ENCODE data around the gene PPP1R16B. TPM values are rescaled to one million over a fixed set of nuclear protein-coding genes. Genes with fewer than 3 reads are reported as not detected.

The PPP1R16B gene
- total and polyA plus RNA-seq, 4 experiments from 2014 or later, result 17.3 to 55.1 (median 45.5) TPM

DNA sequence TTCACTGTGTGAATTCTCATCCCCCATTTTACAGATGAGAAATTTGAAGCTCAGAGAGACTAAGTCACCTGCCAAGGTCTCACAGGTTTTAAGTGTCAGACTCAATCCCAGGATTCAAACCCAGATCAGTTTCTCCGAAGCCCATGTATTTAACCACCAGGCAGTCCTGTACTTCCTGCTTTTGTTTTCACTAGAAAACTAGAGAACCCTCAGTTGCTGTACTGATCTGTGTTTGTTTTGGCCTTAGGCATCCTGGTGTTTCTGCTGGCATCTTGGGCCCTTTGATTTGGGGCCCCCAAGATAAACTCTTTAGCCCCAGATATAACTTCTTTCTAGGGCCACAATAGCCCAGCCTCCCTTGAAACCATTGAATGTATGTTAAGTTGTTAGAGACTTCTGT, 36.5 kb downstream of the PPP1R16B start:
- Mint-ChIP-seq H3K36me3 (peaks cover 26 to 50% of the 10 kb centered on the region in 2 donors), H3K27me3 (no peaks in the 10 kb centered on the region), H3K4me1 (peaks cover 63 to 83% (median 73%) of the 10 kb centered on the region in 4 donors), H3K27ac (peak overlapping the region; percentile 96 to 100 (median 99)), H3K4me3 (peak overlapping the region; percentile 23 to 87 (median 74)), H3K9me3 (peaks cover 0 to 4% (median 0%) of the 10 kb centered on the region in 8 donors)
- H3K27ac ChIP-seq (ENCODE audit: low read depth, low read length), result peak overlapping the region; percentile 83
- POLR2A ChIA-PET (ENCODE audit: partially characterized antibody), result interaction anchor here (0.7 to 11.7 kb wide), 8 partner anchors 8 to 120 kb away, joined by 3 to 196 read pairs (median 11); partner anchors contain the start of genes DHX35 and PPP1R16B
- CTCF ChIA-PET (ENCODE audit: partially characterized antibody), result interaction anchor here (0.9 to 4.1 kb wide), 7 partner anchors 14 to 77 kb away, joined by 3 to 36 read pairs (median 6); partner anchors contain the start of gene PPP1R16B
- peaks cover under 1% of the 10 kb centered on the region for H3K36me3 ChIP-seq (ENCODE audit: insufficient read depth, low read length)
- no peaks in the 10 kb centered on the region for H3K27me3 ChIP-seq (ENCODE audit: insufficient read depth, low read length)
- H3K4me1 ChIP-seq (ENCODE audit: insufficient read depth, low read length), result peaks cover 90% of the 10 kb centered on the region
- DNase-seq, result no peak
- no peak overlapping the region for H3K4me3 ChIP-seq (ENCODE audit: low read length in 2 of 2)
- H3K9me3 ChIP-seq (ENCODE audit: control insufficient read depth in 1 of 2, low read length in 2 of 2), result no peaks in the 10 kb centered on the region
- intact Hi-C loops (cut with micrococcal nuclease), result loop anchor here (1.0 to 2.0 kb wide), 3 partner anchors 33 to 51 kb away; no protein-coding TSS in a partner anchor

DNA sequence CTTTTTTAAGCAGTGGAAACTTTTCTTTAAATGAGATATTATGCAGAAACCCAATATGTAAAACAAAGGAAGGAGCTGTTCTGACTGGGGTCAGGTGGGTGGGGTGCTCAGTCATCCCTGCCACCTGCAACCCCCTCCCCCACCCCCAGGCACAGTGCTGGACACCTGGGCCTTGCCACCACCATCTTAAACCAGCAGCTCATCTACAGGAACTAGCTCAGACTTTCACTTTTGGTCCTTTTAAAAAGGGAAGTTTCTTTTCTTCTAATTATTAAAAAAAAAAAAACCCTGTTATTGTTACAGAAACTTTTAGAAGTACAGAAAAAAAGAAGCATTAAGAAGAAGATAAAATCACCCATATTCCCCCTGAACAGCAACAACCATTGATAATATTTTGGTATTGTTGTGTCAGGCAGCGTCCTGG, 37.1 kb downstream of the PPP1R16B start:
- Mint-ChIP-seq H3K27ac (peak overlapping the region; percentile 96 to 100 (median 99)), H3K36me3 (peaks cover 25 to 50% of the 10 kb centered on the region in 2 donors), H3K27me3 (no peaks in the 10 kb centered on the region), H3K4me3 (peak overlapping the region; percentile 60 to 87 (median 74)), H3K4me1 (peaks cover 67 to 88% (median 77%) of the 10 kb centered on the region in 4 donors), H3K9me3 (peaks cover 0 to 4% (median 0%) of the 10 kb centered on the region in 8 donors)
- Histone ChIP-seq H3K27me3 (ENCODE audit: insufficient read depth, low read length) (no peaks in the 10 kb centered on the region), H3K27ac (ENCODE audit: low read depth, low read length) (peak overlapping the region; percentile 83), H3K36me3 (ENCODE audit: insufficient read depth, low read length) (no peaks in the 10 kb centered on the region), H3K4me3 (ENCODE audit: low read length in 2 of 2) (no peak overlapping the region), H3K4me1 (ENCODE audit: insufficient read depth, low read length) (peaks cover 96% of the 10 kb centered on the region), H3K9me3 (ENCODE audit: control insufficient read depth in 1 of 2, low read length in 2 of 2) (no peaks in the 10 kb centered on the region)
- ChIA-PET CTCF (ENCODE audit: partially characterized antibody) (interaction anchor here (0.8 to 4.1 kb wide), 8 partner anchors 14 to 77 kb away, joined by 3 to 36 read pairs (median 5); partner anchors contain the start of gene PPP1R16B), POLR2A (ENCODE audit: partially characterized antibody) (interaction anchor here (0.7 to 11.7 kb wide), 10 partner anchors 9 to 120 kb away, joined by 3 to 196 read pairs (median 8); partner anchors contain the start of genes DHX35 and PPP1R16B)
- DNase-seq, result peak; percentile 50 to 67 (median 56)
- intact Hi-C loops (cut with micrococcal nuclease), result loop anchor here (1.0 to 2.0 kb wide), 3 partner anchors 33 to 51 kb away; no protein-coding TSS in a partner anchor

DNA sequence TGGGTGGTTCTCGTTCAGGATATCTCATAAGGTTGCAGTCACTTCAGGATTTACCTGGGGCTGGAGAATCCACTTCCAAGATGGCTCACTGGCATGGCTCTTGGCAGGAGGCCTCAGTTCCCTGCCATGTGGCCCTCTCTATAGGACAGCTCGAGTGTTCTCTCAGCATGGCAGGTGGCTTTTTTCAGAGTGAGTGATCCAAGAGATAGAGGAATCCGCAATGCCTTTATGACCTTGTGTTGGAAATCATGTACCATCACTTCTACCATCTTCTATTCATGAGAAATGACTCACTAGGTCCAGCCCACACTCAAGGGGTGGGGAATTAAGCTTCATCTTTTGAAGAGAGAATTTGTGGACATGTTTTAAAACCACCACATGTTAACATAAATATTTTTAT, 37.8 kb downstream of the PPP1R16B start:
- Histone ChIP-seq H3K36me3 (ENCODE audit: insufficient read depth, low read length) (no peaks in the 10 kb centered on the region), H3K4me1 (ENCODE audit: insufficient read depth, low read length) (peaks cover 97% of the 10 kb centered on the region), H3K9me3 (ENCODE audit: control insufficient read depth in 1 of 2, low read length in 2 of 2) (no peaks in the 10 kb centered on the region), H3K27ac (ENCODE audit: low read depth, low read length) (peak overlapping the region; percentile 83), H3K27me3 (ENCODE audit: insufficient read depth, low read length) (no peaks in the 10 kb centered on the region), H3K4me3 (ENCODE audit: low read length in 2 of 2) (peak overlapping the region in 1 of 2 donors; percentile 18)
- ChIA-PET CTCF (ENCODE audit: partially characterized antibody) (interaction anchor here (0.8 to 4.1 kb wide), 9 partner anchors 13 to 92 kb away, joined by 3 to 36 read pairs (median 4); partner anchors contain the start of gene PPP1R16B), POLR2A (ENCODE audit: partially characterized antibody) (interaction anchor here (1.0 to 11.7 kb wide), 8 partner anchors 10 to 50 kb away, joined by 3 to 196 read pairs (median 11); partner anchors contain the start of gene PPP1R16B)
- H3K36me3 Mint-ChIP-seq, result peaks cover 23 to 46% of the 10 kb centered on the region in 2 donors
- H3K4me1 Mint-ChIP-seq, result peaks cover 66 to 93% (median 79%) of the 10 kb centered on the region in 4 donors
- intact Hi-C loops (cut with micrococcal nuclease), result loop anchor here (2.0 kb wide), 1 partner anchor 37 kb away; no protein-coding TSS in a partner anchor
- DNase-seq, result peak in 1 of 5 donors; percentile 61
- peak overlapping the region; percentile 96 to 100 (median 99) for H3K27ac Mint-ChIP-seq
- peaks cover 0 to 4% (median 0%) of the 10 kb centered on the region in 8 donors for H3K9me3 Mint-ChIP-seq
- peak overlapping the region; percentile 60 to 87 (median 74) for H3K4me3 Mint-ChIP-seq
- H3K27me3 Mint-ChIP-seq, result no peaks in the 10 kb centered on the region

DNA sequence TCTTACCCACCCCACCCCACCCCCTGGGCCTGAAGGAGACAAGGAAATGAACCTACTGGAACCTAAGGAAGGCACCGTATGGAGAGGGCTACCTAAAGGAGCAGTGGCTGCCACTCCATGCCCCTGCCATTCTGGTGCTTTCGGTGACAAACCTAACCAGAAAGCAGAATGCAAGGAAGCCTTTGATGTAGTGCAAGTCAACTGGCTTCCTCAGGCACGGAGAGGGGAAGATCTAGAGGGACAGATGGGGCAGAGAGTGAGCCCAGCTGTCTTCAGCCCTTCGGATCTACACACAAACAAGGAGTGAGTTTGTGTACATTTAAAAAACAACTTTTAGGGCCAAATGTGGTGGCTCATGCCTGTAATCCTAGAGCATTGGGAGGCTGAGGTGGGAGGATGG, 39.5 kb downstream of the PPP1R16B start:
- intact Hi-C loops (cut with micrococcal nuclease), result loop anchor here (2.0 kb wide), 1 partner anchor 14 kb away; no protein-coding TSS in a partner anchor
- H3K4me1 ChIP-seq (ENCODE audit: insufficient read depth, low read length), result peaks cover 95% of the 10 kb centered on the region
- peaks cover 0 to 4% (median 0%) of the 10 kb centered on the region in 8 donors for H3K9me3 Mint-ChIP-seq
- no peaks in the 10 kb centered on the region for H3K27me3 Mint-ChIP-seq
- H3K36me3 Mint-ChIP-seq, result peaks cover 19 to 37% of the 10 kb centered on the region in 2 donors
- CTCF ChIA-PET (ENCODE audit: partially characterized antibody), result interaction anchor here (0.7 to 3.5 kb wide), 6 partner anchors 12 to 48 kb away, joined by 3 to 14 read pairs (median 4); partner anchors contain the start of gene PPP1R16B
- peaks cover 66 to 98% (median 82%) of the 10 kb centered on the region in 4 donors for H3K4me1 Mint-ChIP-seq
- H3K27ac Mint-ChIP-seq, result peak overlapping the region; percentile 81 to 96 (median 94)
- H3K27me3 ChIP-seq (ENCODE audit: insufficient read depth, low read length), result no peaks in the 10 kb centered on the region
- no peak overlapping the region for H3K4me3 ChIP-seq (ENCODE audit: low read length in 2 of 2)
- H3K4me3 Mint-ChIP-seq, result peak overlapping the region; percentile 54 to 90 (median 80)
- H3K36me3 ChIP-seq (ENCODE audit: insufficient read depth, low read length), result no peaks in the 10 kb centered on the region
- no peaks in the 10 kb centered on the region for H3K9me3 ChIP-seq (ENCODE audit: control insufficient read depth in 1 of 2, low read length in 2 of 2)
- peak in 3 of 5 donors; percentile 28 to 47 (median 45) for DNase-seq
- H3K27ac ChIP-seq (ENCODE audit: low read depth, low read length), result no peak overlapping the region
- POLR2A ChIA-PET (ENCODE audit: partially characterized antibody), result interaction anchor here (1.2 to 11.7 kb wide), 6 partner anchors 8 to 44 kb away, joined by 3 to 196 read pairs (median 8); partner anchors contain the start of gene PPP1R16B

DNA sequence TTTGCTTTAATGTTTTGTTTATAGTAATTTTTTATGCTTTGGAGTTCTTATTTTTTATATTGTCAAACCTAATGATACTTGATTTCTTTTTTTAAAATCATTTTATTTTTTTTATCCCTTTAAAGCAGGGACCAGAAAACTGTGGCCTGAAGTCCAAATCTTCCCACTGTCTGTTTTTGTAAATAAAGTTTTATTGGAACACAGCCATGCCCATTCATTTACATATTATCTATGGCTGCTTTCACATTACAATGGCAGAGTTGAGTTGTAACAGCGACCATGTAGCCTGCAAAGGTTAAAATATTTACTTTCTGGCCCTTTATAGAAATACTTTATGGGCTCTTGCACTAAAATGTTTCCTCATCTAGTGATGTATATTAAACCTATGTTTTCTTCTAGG, 42.3 kb downstream of the PPP1R16B start:
- peaks cover 47 to 85% (median 66%) of the 10 kb centered on the region in 4 donors for H3K4me1 Mint-ChIP-seq
- ChIA-PET CTCF (ENCODE audit: partially characterized antibody) (no interaction called here), POLR2A (ENCODE audit: partially characterized antibody) (interaction anchor here (1.9 to 11.7 kb wide), 2 partner anchors 25 to 42 kb away, joined by 13 to 196 read pairs; partner anchors contain the start of gene PPP1R16B)
- H3K27me3 Mint-ChIP-seq, result no peaks in the 10 kb centered on the region
- peaks cover 17 to 34% of the 10 kb centered on the region in 2 donors for H3K36me3 Mint-ChIP-seq
- H3K9me3 Mint-ChIP-seq, result peaks cover 0 to 4% (median 0%) of the 10 kb centered on the region in 8 donors
- no peak overlapping the region for H3K4me3 Mint-ChIP-seq
- H3K9me3 ChIP-seq (ENCODE audit: control insufficient read depth in 1 of 2, low read length in 2 of 2), result no peaks in the 10 kb centered on the region
- H3K27ac Mint-ChIP-seq, result peak overlapping the region in 3 of 7 donors; percentile 63 to 85 (median 83)
- no peaks in the 10 kb centered on the region for H3K36me3 ChIP-seq (ENCODE audit: insufficient read depth, low read length)
- peaks cover 68% of the 10 kb centered on the region for H3K4me1 ChIP-seq (ENCODE audit: insufficient read depth, low read length)
- no peaks in the 10 kb centered on the region for H3K27me3 ChIP-seq (ENCODE audit: insufficient read depth, low read length)
- no peak overlapping the region for H3K27ac ChIP-seq (ENCODE audit: low read depth, low read length)
- H3K4me3 ChIP-seq (ENCODE audit: low read length in 2 of 2), result no peak overlapping the region
- no peak for DNase-seq
- intact Hi-C loops (cut with micrococcal nuclease), result no loop called here

DNA sequence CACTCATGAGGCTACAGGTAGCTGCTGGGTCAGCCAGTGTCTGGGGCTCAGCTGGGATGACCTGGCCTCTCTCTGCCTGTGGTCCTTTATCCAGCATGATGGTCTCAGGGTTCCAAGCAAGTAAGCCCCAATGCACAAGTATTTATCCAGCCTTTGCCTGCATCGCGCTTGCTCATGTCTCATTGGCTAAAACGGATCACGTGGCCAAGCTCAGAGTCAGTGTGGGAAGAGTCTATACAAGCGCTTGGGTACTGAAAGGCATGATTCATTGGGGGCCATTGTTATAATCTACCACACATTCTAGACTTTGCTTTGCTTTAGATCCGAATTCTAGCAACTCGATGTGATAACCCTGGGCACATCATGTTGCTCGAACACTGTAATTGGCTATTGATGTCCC, 48.3 kb downstream of the PPP1R16B start:
- no peaks in the 10 kb centered on the region for H3K27me3 Mint-ChIP-seq
- no peak overlapping the region for H3K4me3 Mint-ChIP-seq
- no peaks in the 10 kb centered on the region for H3K36me3 ChIP-seq (ENCODE audit: insufficient read depth, low read length)
- intact Hi-C loops (cut with micrococcal nuclease), result no loop called here
- peaks cover 9 to 18% of the 10 kb centered on the region in 2 donors for H3K36me3 Mint-ChIP-seq
- H3K27ac Mint-ChIP-seq, result peak overlapping the region in 4 of 7 donors; percentile 52 to 88 (median 70)
- H3K4me1 ChIP-seq (ENCODE audit: insufficient read depth, low read length), result peaks cover 68% of the 10 kb centered on the region
- ChIA-PET CTCF (ENCODE audit: partially characterized antibody) (interaction anchor here (1.0 to 1.1 kb wide), 2 partner anchors 39 to 72 kb away, joined by 3 to 4 read pairs; partner anchors contain the start of gene FAM83D), POLR2A (ENCODE audit: partially characterized antibody) (interaction anchor here (1.0 to 1.8 kb wide), 4 partner anchors 9 to 47 kb away, joined by 3 to 6 read pairs (median 4); no protein-coding TSS in a partner anchor)
- DNase-seq, result no peak
- H3K27me3 ChIP-seq (ENCODE audit: insufficient read depth, low read length), result no peaks in the 10 kb centered on the region
- peaks cover 48 to 86% (median 67%) of the 10 kb centered on the region in 4 donors for H3K4me1 Mint-ChIP-seq
- H3K4me3 ChIP-seq (ENCODE audit: low read length in 2 of 2), result no peak overlapping the region
- H3K27ac ChIP-seq (ENCODE audit: low read depth, low read length), result no peak overlapping the region
- no peaks in the 10 kb centered on the region for H3K9me3 ChIP-seq (ENCODE audit: control insufficient read depth in 1 of 2, low read length in 2 of 2)
- H3K9me3 Mint-ChIP-seq, result no peaks in the 10 kb centered on the region
